Suprapubic skin (tissue), 4 donors: ENCODE results near the gene CEP112. TPM values are rescaled to one million over a fixed set of nuclear protein-coding genes. Genes with fewer than 3 reads are reported as not detected.

Experiments used
- DNase-seq, 2 donors: peaks; one replicate each; pipeline ENCODE4 v3.0.0-alpha.2; 2019; ENCODE audit warnings: low spot score in 2 of 2
- H3K27ac ChIP-seq: fragments of 200-600 bp; sonication (generic); one replicate; pipeline ENCODE4 v1.5.1; 2019
- H3K27me3 ChIP-seq: fragments of 200-600 bp; sonication (generic); one replicate; pipeline ENCODE4 v1.5.1; 2019
- H3K36me3 ChIP-seq: fragments of 200-600 bp; sonication (generic); one replicate; pipeline ENCODE4 v1.5.1; 2019
- H3K4me1 ChIP-seq: fragments of 200-600 bp; sonication (generic); one replicate; pipeline ENCODE4 v1.5.1; 2019
- H3K4me3 ChIP-seq: fragments of 200-600 bp; sonication (generic); one replicate; pipeline ENCODE4 v1.5.1; 2019; ENCODE audit warnings: mild to moderate bottlenecking
- H3K9me3 ChIP-seq: fragments of 200-600 bp; sonication (generic); one replicate; pipeline ENCODE4 v1.5.1; 2019
- EP300 ChIP-seq: sonication (generic); formaldehyde crosslinking; IDR thresholded peaks from one replicate; pipeline ENCODE4 v1.6.1; 2017; ENCODE audit warnings: antibody characterized with exemption
- POLR2A ChIP-seq, 2 donors: fragments of 450-650 bp; IDR thresholded peaks; one replicate each; pipeline ENCODE4 v1.6.1; 2017; ENCODE audit warnings: antibody characterized with exemption in 2 of 2, mild to moderate bottlenecking in 2 of 2, moderate library complexity in 2 of 2
- POLR2AphosphoS5 ChIP-seq, 3 donors: sonication (generic); formaldehyde crosslinking; IDR thresholded peaks; one replicate each; pipeline ENCODE4 v1.6.1; 2017; ENCODE audit warnings: antibody characterized with exemption in 3 of 3
- WGBS: methylation state at CpG from one replicate; pipeline ENCODE4 v1.1.5; 2018; 5-methylcytosine and 5-hydroxymethylcytosine counted together
- total RNA-seq, 4 donors: library from RNA; depleted of rRNA; stranded (reverse); fragments of >200 nt; gene quantifications; one replicate each; pipeline ENCODE4 v1.1.0, GENCODE V29; 2016
- TF ChIP-seq, protein P1 (sequence below), 2 donors: fragments of 200-600 bp in 1 of 2; fragments of 450-650 bp in 1 of 2; sonication (generic) in 1 of 2; IDR thresholded peaks; one replicate each; pipeline ENCODE4 v1.5.1; 2016 to 2019; ENCODE audit warnings: antibody characterized with exemption in 2 of 2, mild to moderate bottlenecking in 1 of 2, moderate library complexity in 1 of 2

Gene CEP112
- total RNA-seq, 4 donors from 2014 or later = 0.68 to 14.1 (median 6.6) TPM

DNA sequence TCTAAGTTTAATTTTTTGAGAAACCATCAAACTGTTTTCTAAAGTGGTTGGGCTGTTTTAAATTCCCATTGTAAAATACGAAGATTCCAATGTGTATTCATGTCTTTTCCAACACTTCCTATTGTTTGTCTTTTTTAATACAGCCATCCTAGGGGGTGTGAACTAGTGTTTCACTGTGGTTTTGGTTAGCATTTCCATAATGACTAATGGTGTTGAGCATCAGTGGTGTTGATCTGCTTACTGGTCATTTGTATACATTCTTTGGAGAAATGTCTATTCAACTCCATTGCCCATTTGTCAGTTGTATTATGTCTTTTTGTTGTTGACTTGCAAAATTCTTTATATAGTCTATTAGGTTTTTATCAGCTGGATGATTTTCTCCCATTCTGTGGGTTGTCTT lies 391.3 kb downstream of the CEP112 start:
- no peaks in the 10 kb centered on the region for H3K27me3 ChIP-seq
- H3K4me1 ChIP-seq = no peaks in the 10 kb centered on the region
- 100% methylated on average over 1 of the region's 1 CpG for WGBS
- peaks cover 8% of the 10 kb centered on the region for H3K9me3 ChIP-seq
- H3K36me3 ChIP-seq = no peaks in the 10 kb centered on the region
- TF ChIP-seq POLR2A (IDR thresholded peaks at IDR 0.05) (no peak), EP300 (no peak), POLR2AphosphoS5 (IDR thresholded peaks at IDR 0.05) (no peak)
- TF ChIP-seq, protein P1, sequence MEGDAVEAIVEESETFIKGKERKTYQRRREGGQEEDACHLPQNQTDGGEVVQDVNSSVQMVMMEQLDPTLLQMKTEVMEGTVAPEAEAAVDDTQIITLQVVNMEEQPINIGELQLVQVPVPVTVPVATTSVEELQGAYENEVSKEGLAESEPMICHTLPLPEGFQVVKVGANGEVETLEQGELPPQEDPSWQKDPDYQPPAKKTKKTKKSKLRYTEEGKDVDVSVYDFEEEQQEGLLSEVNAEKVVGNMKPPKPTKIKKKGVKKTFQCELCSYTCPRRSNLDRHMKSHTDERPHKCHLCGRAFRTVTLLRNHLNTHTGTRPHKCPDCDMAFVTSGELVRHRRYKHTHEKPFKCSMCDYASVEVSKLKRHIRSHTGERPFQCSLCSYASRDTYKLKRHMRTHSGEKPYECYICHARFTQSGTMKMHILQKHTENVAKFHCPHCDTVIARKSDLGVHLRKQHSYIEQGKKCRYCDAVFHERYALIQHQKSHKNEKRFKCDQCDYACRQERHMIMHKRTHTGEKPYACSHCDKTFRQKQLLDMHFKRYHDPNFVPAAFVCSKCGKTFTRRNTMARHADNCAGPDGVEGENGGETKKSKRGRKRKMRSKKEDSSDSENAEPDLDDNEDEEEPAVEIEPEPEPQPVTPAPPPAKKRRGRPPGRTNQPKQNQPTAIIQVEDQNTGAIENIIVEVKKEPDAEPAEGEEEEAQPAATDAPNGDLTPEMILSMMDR (IDR thresholded peaks at IDR 0.05) = no peak
- no peak for DNase-seq
- H3K4me3 ChIP-seq = no peak overlapping the region
- H3K27ac ChIP-seq = no peak overlapping the region

DNA sequence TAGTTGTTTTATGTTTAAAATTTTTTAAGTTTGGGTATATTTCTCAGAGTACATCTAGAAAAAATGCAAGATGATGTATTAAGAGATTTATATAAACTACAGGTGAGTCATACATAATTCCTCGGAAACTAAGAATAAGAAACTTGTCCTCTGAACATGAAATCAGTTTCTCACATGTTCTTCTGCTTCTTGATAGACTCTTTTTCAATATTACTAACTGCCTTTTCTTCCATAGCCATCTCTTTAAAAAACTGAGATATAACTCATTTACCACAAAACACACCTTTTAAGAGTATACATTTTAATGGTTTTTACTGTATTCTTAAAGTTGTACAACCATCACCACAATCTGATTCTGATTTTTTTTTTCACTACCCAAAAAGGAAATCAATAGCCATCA lies 392.1 kb downstream of the CEP112 start:
- Histone ChIP-seq H3K4me3 (no peak overlapping the region), H3K36me3 (no peaks in the 10 kb centered on the region), H3K4me1 (no peaks in the 10 kb centered on the region), H3K27me3 (no peaks in the 10 kb centered on the region), H3K9me3 (peaks cover 8% of the 10 kb centered on the region), H3K27ac (no peak overlapping the region)
- 62% methylated on average over 1 of the region's 1 CpG for WGBS
- TF ChIP-seq POLR2A (IDR thresholded peaks at IDR 0.05) = no peak
- no peak for TF ChIP-seq POLR2AphosphoS5 (IDR thresholded peaks at IDR 0.05)
- no peak for TF ChIP-seq EP300
- TF ChIP-seq, protein P1 (IDR thresholded peaks at IDR 0.05) = no peak
- DNase-seq = no peak

DNA sequence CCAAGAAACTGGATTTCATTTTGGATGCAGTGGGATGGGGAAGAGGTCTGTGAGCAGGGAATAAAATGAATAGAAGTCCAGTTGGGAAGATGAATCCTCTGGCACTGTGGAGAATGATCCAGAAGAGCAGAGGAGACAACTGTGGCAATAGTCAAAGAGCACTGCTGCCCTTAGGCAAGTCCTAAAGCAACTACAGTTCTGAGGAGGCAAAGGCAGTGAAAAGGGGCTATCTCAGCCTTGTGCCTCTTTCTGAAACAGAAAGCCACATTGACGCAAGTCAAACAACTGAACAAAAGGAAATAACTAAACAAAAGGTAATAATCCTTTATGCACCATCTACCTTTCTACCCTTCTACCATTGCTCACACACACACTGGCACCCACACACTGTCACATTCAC lies 392.5 kb downstream of the CEP112 start:
- H3K27me3 ChIP-seq = no peaks in the 10 kb centered on the region
- H3K36me3 ChIP-seq = no peaks in the 10 kb centered on the region
- 86% methylated on average over 1 of the region's 1 CpG for WGBS
- H3K4me1 ChIP-seq = no peaks in the 10 kb centered on the region
- H3K27ac ChIP-seq = no peak overlapping the region
- DNase-seq = no peak
- no peak for TF ChIP-seq EP300
- TF ChIP-seq, protein P1 (IDR thresholded peaks at IDR 0.05) = no peak
- no peak for TF ChIP-seq POLR2AphosphoS5 (IDR thresholded peaks at IDR 0.05)
- TF ChIP-seq POLR2A (IDR thresholded peaks at IDR 0.05) = no peak
- H3K9me3 ChIP-seq = peaks cover 8% of the 10 kb centered on the region
- H3K4me3 ChIP-seq = no peak overlapping the region

DNA sequence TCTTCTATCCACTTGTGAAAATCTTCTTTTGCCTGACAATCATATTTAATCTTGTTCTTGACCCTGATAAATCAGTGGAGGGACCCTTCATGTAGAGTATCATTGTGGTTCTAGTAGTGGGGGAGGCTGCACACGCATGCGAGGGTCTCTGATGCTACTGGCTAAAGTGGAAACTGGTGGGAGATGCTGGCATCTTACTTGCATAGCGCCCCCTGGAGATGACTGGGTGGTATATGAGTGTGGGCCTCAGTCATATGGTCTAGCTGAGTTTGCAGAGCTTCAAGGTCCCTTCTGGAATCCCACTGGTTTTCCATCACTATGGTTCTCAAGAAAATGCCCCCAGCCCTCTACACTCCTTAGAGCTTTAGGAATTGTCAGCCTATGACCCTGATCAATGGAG lies 394.1 kb downstream of the CEP112 start:
- Histone ChIP-seq H3K27ac (no peak overlapping the region), H3K27me3 (no peaks in the 10 kb centered on the region), H3K4me1 (no peaks in the 10 kb centered on the region), H3K4me3 (no peak overlapping the region), H3K36me3 (no peaks in the 10 kb centered on the region), H3K9me3 (peaks cover 8% of the 10 kb centered on the region)
- 63% methylated on average over 3 of the region's 3 CpGs for WGBS
- TF ChIP-seq EP300 (no peak), POLR2A (IDR thresholded peaks at IDR 0.05) (no peak), POLR2AphosphoS5 (IDR thresholded peaks at IDR 0.05) (no peak)
- TF ChIP-seq, protein P1 (IDR thresholded peaks at IDR 0.05) = no peak
- DNase-seq = no peak

DNA sequence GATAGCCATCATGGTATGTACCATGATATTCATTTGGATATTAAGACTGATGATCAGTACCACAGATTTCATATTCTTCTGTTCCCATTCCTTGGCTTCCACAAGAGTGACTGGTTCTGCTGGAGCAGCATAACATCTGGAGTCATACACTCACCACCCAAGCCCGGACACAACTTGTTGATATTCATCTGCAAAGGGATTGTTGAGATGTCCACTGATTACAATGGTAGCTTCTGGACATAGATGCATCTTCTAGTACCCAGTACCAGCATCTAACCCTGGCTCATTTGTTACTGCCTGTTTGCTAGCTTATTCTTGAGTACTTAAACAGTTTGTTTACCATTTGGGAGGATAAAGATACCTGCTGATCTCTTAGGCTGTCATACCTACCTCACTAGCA lies 394.8 kb downstream of the CEP112 start:
- no peak for TF ChIP-seq EP300
- TF ChIP-seq POLR2AphosphoS5 (IDR thresholded peaks at IDR 0.05) = no peak
- TF ChIP-seq, protein P1 (IDR thresholded peaks at IDR 0.05) = no peak
- no peak for TF ChIP-seq POLR2A (IDR thresholded peaks at IDR 0.05)

More for the DNA sequence above, 394.8 kb downstream of the CEP112 start:
- peaks cover 6% of the 10 kb centered on the region for H3K9me3 ChIP-seq
- H3K27me3 ChIP-seq = no peaks in the 10 kb centered on the region
- H3K4me3 ChIP-seq = no peak overlapping the region
- no peaks in the 10 kb centered on the region for H3K36me3 ChIP-seq
- DNase-seq = no peak
- H3K27ac ChIP-seq = no peak overlapping the region
- WGBS = 94% methylated on average over 1 of the region's 1 CpG
- no peaks in the 10 kb centered on the region for H3K4me1 ChIP-seq
